ENCODE measurements around the gene PCDHGB3. TPM values are rescaled to one million over a fixed set of nuclear protein-coding genes. Genes with fewer than 3 reads are reported as not detected.
"Not testable (repeated sequence)": the region's sequence is repeated elsewhere in the genome, so short reads cannot be mapped to it uniquely, and the experiment has no call there.

Gene PCDHGB3
- total RNA-seq, 1 experiment from 2014 or later, result 0.49 TPM

DNA sequence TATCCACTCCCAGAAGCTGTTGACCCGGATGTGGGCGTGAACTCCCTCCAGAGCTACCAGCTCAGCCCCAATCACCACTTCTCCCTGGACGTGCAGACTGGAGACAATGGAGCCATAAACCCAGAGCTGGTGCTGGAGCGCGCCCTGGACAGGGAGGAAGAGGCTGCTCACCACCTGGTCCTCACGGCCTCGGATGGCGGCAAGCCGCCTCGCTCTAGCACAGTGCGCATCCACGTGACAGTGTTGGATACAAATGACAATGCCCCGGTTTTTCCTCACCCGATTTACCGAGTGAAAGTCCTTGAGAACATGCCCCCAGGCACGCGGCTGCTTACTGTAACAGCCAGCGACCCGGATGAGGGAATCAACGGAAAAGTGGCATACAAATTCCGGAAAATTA lies 23.2 kb downstream of the PCDHGB3 start:
- CTCF ChIA-PET, result no interaction called here

DNA sequence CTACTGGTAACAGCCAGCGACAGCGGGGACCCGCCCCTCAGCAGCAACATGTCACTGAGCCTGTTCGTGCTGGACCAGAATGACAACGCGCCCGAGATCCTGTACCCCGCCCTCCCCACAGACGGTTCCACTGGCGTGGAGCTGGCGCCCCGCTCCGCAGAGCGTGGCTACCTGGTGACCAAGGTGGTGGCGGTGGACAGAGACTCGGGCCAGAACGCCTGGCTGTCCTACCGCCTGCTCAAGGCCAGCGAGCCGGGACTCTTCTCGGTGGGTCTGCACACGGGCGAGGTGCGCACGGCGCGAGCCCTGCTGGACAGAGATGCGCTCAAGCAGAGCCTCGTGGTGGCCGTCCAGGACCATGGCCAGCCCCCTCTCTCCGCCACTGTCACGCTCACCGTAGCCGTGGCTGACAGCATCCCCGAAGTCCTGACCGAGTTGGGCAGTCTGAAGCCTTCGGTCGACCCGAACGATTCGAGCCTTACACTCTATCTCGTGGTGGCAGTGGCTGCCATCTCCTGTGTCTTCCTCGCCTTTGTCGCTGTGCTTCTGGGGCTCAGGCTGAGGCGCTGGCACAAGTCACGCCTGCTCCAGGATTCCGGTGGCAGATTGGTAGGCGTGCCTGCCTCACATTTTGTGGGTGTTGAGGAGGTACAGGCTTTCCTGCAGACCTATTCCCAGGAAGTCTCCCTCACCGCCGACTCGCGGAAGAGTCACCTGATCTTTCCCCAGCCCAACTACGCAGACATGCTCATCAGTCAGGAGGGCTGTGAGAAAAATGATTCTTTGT lies 24.6 kb downstream of the PCDHGB3 start:
- in situ Hi-C loops (cut with HindIII; ENCODE audit: low pct_unique_long_range_greater_than_20kb, low sequenced_read_pairs); CTCF ChIA-PET: not testable (repeated sequence)

More for the DNA sequence above, 23.2 kb downstream of the PCDHGB3 start:
- intact Hi-C loops (cut with micrococcal nuclease; ENCODE audit: unreplicated experiment) (no loop called here), in situ Hi-C loops (cut with HindIII; ENCODE audit: low pct_unique_long_range_greater_than_20kb, low sequenced_read_pairs) (no loop called here)
- H3K36me3 ChIP-seq (ENCODE audit: control insufficient read depth, insufficient read depth, low read length), result no peaks in the 10 kb centered on the region
- DNase-seq (ENCODE audit: low read depth, low spot score) (no peak), ATAC-seq (no peak)
- POLR2A ChIA-PET, result no interaction called here
- no peaks in the 10 kb centered on the region for H3K4me1 ChIP-seq (ENCODE audit: control insufficient read depth, insufficient read depth, low read length)
- TF ChIP-seq REST (IDR thresholded peaks at IDR 0.05; ENCODE audit: insufficient read depth in 1 of 2, low read depth in 2 of 2, low read length in 1 of 2), result no peak
- TF ChIP-seq, protein P1, sequence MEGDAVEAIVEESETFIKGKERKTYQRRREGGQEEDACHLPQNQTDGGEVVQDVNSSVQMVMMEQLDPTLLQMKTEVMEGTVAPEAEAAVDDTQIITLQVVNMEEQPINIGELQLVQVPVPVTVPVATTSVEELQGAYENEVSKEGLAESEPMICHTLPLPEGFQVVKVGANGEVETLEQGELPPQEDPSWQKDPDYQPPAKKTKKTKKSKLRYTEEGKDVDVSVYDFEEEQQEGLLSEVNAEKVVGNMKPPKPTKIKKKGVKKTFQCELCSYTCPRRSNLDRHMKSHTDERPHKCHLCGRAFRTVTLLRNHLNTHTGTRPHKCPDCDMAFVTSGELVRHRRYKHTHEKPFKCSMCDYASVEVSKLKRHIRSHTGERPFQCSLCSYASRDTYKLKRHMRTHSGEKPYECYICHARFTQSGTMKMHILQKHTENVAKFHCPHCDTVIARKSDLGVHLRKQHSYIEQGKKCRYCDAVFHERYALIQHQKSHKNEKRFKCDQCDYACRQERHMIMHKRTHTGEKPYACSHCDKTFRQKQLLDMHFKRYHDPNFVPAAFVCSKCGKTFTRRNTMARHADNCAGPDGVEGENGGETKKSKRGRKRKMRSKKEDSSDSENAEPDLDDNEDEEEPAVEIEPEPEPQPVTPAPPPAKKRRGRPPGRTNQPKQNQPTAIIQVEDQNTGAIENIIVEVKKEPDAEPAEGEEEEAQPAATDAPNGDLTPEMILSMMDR (IDR thresholded peaks at IDR 0.05), result no peak
- TF ChIP-seq TCF7L2 (IDR thresholded peaks at IDR 0.05; ENCODE audit: low read depth, low read length), result no peak
- TF ChIP-seq SIN3A (IDR thresholded peaks at IDR 0.05; ENCODE audit: borderline replicate concordance, insufficient read depth, low read depth, low read length), result no peak
- TF ChIP-seq POLR2AphosphoS5 (IDR thresholded peaks at IDR 0.05; ENCODE audit: low read depth, low read length), result no peak
- no peak overlapping the region for H3K4me3 ChIP-seq (ENCODE audit: low read depth in 2 of 2, low read length in 2 of 2)
- no peaks in the 10 kb centered on the region; the same call in 1 of the 2 replicates for H3K27me3 ChIP-seq (ENCODE audit: control insufficient read depth, insufficient read depth, low read length)
- H3K27ac ChIP-seq (ENCODE audit: low read length), result no peak overlapping the region
- no peaks in the 10 kb centered on the region; the same call in 1 of the 2 replicates for H3K9me3 ChIP-seq (ENCODE audit: control insufficient read depth, insufficient read depth, low read depth, low read length)
- no TSS peak for BruUV-seq (replicated peaks)

More for the DNA sequence above, 24.6 kb downstream of the PCDHGB3 start:
- H3K27ac ChIP-seq (ENCODE audit: low read length); H3K36me3 ChIP-seq (ENCODE audit: control insufficient read depth, insufficient read depth, low read length); H3K4me1 ChIP-seq (ENCODE audit: control insufficient read depth, insufficient read depth, low read length); POLR2A ChIA-PET; BruUV-seq (replicated peaks); ATAC-seq; DNase-seq (ENCODE audit: low read depth, low spot score); H3K27me3 ChIP-seq (ENCODE audit: control insufficient read depth, insufficient read depth, low read length); intact Hi-C loops (cut with micrococcal nuclease; ENCODE audit: unreplicated experiment); H3K4me3 ChIP-seq (ENCODE audit: low read depth in 2 of 2, low read length in 2 of 2); H3K9me3 ChIP-seq (ENCODE audit: control insufficient read depth, insufficient read depth, low read depth, low read length): not testable (repeated sequence)
